Measurements from ENCODE around the gene GUF1.

The GUF1 gene

GRCh38 chr4:44678094-44679041 lies at the start of gene GUF1:
GUF1 (plus strand) TSS chr4:44678420; CDS start chr4:44678623, 203 bp downstream.
- Histone ChIP-seq H3K27ac (ENCODE audit: low read depth, low read length) (peak within 1 kb of the TSS; percentile 71), H3K9ac (ENCODE audit: low read depth in 1 of 2, low read length in 2 of 2) (peak within 1 kb of the TSS; percentile 92 to 97), H3K27me3 (ENCODE audit: control insufficient read depth in 1 of 2, insufficient read depth in 2 of 2, low read length in 2 of 2) (no peaks in the 10 kb centered on the region), H3K4me1 (ENCODE audit: control insufficient read depth in 1 of 2, insufficient read depth in 2 of 2, low read length in 2 of 2) (peaks cover 6 to 8% of the 10 kb centered on the region in 2 donors), H3K36me3 (ENCODE audit: control insufficient read depth in 1 of 2, insufficient read depth in 2 of 2, low read length in 2 of 2) (peaks cover under 1 to 14% of the 10 kb centered on the region in 2 donors), H3K9me3 (ENCODE audit: control insufficient read depth in 1 of 2, low read length in 2 of 2) (no peaks in the 10 kb centered on the region), H3K4me3 (ENCODE audit: low read depth in 1 of 2, low read length in 2 of 2) (peak within 1 kb of the TSS; percentile 94 to 97)

GRCh38 chr4:44629280-44629866 lies 48.8 kb upstream of the GUF1 start:
- Histone ChIP-seq H3K27me3 (ENCODE audit: control insufficient read depth in 1 of 2, insufficient read depth in 2 of 2, low read length in 2 of 2) (no peaks in the 10 kb centered on the region), H3K4me1 (ENCODE audit: control insufficient read depth in 1 of 2, insufficient read depth in 2 of 2, low read length in 2 of 2) (no peaks in the 10 kb centered on the region), H3K27ac (ENCODE audit: low read depth, low read length) (no peak overlapping the region), H3K4me3 (ENCODE audit: low read depth in 1 of 2, low read length in 2 of 2) (no peak overlapping the region), H3K9ac (ENCODE audit: low read depth in 1 of 2, low read length in 2 of 2) (no peak overlapping the region), H3K9me3 (ENCODE audit: control insufficient read depth in 1 of 2, low read length in 2 of 2) (no peaks in the 10 kb centered on the region), H3K36me3 (ENCODE audit: control insufficient read depth in 1 of 2, insufficient read depth in 2 of 2, low read length in 2 of 2) (no peaks in the 10 kb centered on the region)

GRCh38 chr4:44632089-44632488 lies 46.1 kb upstream of the GUF1 start:
- Histone ChIP-seq H3K36me3 (ENCODE audit: control insufficient read depth in 1 of 2, insufficient read depth in 2 of 2, low read length in 2 of 2) (no peaks in the 10 kb centered on the region), H3K4me1 (ENCODE audit: control insufficient read depth in 1 of 2, insufficient read depth in 2 of 2, low read length in 2 of 2) (no peaks in the 10 kb centered on the region), H3K9ac (ENCODE audit: low read depth in 1 of 2, low read length in 2 of 2) (no peak overlapping the region), H3K9me3 (ENCODE audit: control insufficient read depth in 1 of 2, low read length in 2 of 2) (no peaks in the 10 kb centered on the region), H3K4me3 (ENCODE audit: low read depth in 1 of 2, low read length in 2 of 2) (no peak overlapping the region), H3K27me3 (ENCODE audit: control insufficient read depth in 1 of 2, insufficient read depth in 2 of 2, low read length in 2 of 2) (no peaks in the 10 kb centered on the region), H3K27ac (ENCODE audit: low read depth, low read length) (no peak overlapping the region)

GRCh38 chr4:44632733-44633132 lies 45.5 kb upstream of the GUF1 start:
- Histone ChIP-seq H3K4me3 (ENCODE audit: low read depth in 1 of 2, low read length in 2 of 2) (no peak overlapping the region), H3K27me3 (ENCODE audit: control insufficient read depth in 1 of 2, insufficient read depth in 2 of 2, low read length in 2 of 2) (no peaks in the 10 kb centered on the region), H3K9me3 (ENCODE audit: control insufficient read depth in 1 of 2, low read length in 2 of 2) (no peaks in the 10 kb centered on the region), H3K4me1 (ENCODE audit: control insufficient read depth in 1 of 2, insufficient read depth in 2 of 2, low read length in 2 of 2) (no peaks in the 10 kb centered on the region), H3K27ac (ENCODE audit: low read depth, low read length) (no peak overlapping the region), H3K36me3 (ENCODE audit: control insufficient read depth in 1 of 2, insufficient read depth in 2 of 2, low read length in 2 of 2) (no peaks in the 10 kb centered on the region), H3K9ac (ENCODE audit: low read depth in 1 of 2, low read length in 2 of 2) (no peak overlapping the region)

GRCh38 chr4:44638091-44638490 lies 40.1 kb upstream of the GUF1 start:
- Histone ChIP-seq H3K4me1 (ENCODE audit: control insufficient read depth in 1 of 2, insufficient read depth in 2 of 2, low read length in 2 of 2) (no peaks in the 10 kb centered on the region), H3K9ac (ENCODE audit: low read depth in 1 of 2, low read length in 2 of 2) (no peak overlapping the region), H3K36me3 (ENCODE audit: control insufficient read depth in 1 of 2, insufficient read depth in 2 of 2, low read length in 2 of 2) (no peaks in the 10 kb centered on the region), H3K27me3 (ENCODE audit: control insufficient read depth in 1 of 2, insufficient read depth in 2 of 2, low read length in 2 of 2) (no peaks in the 10 kb centered on the region), H3K4me3 (ENCODE audit: low read depth in 1 of 2, low read length in 2 of 2) (no peak overlapping the region), H3K9me3 (ENCODE audit: control insufficient read depth in 1 of 2, low read length in 2 of 2) (peaks cover 0 to under 1% of the 10 kb centered on the region in 2 donors), H3K27ac (ENCODE audit: low read depth, low read length) (no peak overlapping the region)

GRCh38 chr4:44646151-44646550 lies 32.1 kb upstream of the GUF1 start:
- Histone ChIP-seq H3K36me3 (ENCODE audit: control insufficient read depth in 1 of 2, insufficient read depth in 2 of 2, low read length in 2 of 2) (no peaks in the 10 kb centered on the region), H3K4me3 (ENCODE audit: low read depth in 1 of 2, low read length in 2 of 2) (no peak overlapping the region), H3K27me3 (ENCODE audit: control insufficient read depth in 1 of 2, insufficient read depth in 2 of 2, low read length in 2 of 2) (no peaks in the 10 kb centered on the region), H3K27ac (ENCODE audit: low read depth, low read length) (no peak overlapping the region), H3K9ac (ENCODE audit: low read depth in 1 of 2, low read length in 2 of 2) (no peak overlapping the region), H3K9me3 (ENCODE audit: control insufficient read depth in 1 of 2, low read length in 2 of 2) (peaks cover 9 to 11% of the 10 kb centered on the region in 2 donors), H3K4me1 (ENCODE audit: control insufficient read depth in 1 of 2, insufficient read depth in 2 of 2, low read length in 2 of 2) (no peaks in the 10 kb centered on the region)

GRCh38 chr4:44651425-44651824 lies 26.8 kb upstream of the GUF1 start, which contains the start of gene YIPF7:
YIPF7 (minus strand) TSS chr4:44651625; CDS start chr4:44650100, 1,525 bp downstream.
- no peaks in the 10 kb centered on the region for H3K36me3 ChIP-seq (ENCODE audit: control insufficient read depth in 1 of 2, insufficient read depth in 2 of 2, low read length in 2 of 2)
- no peaks in the 10 kb centered on the region for H3K27me3 ChIP-seq (ENCODE audit: control insufficient read depth in 1 of 2, insufficient read depth in 2 of 2, low read length in 2 of 2)
- H3K27ac ChIP-seq (ENCODE audit: low read depth, low read length) = no peak within 1 kb of the TSS
- no peaks in the 10 kb centered on the region for H3K9me3 ChIP-seq (ENCODE audit: control insufficient read depth in 1 of 2, low read length in 2 of 2)
- H3K4me3 ChIP-seq (ENCODE audit: low read depth in 1 of 2, low read length in 2 of 2) = no peak within 1 kb of the TSS
- no peak within 1 kb of the TSS for H3K9ac ChIP-seq (ENCODE audit: low read depth in 1 of 2, low read length in 2 of 2)
- no peaks in the 10 kb centered on the region for H3K4me1 ChIP-seq (ENCODE audit: control insufficient read depth in 1 of 2, insufficient read depth in 2 of 2, low read length in 2 of 2)

GRCh38 chr4:44652002-44652401 lies 26.2 kb upstream of the GUF1 start:
- no peaks in the 10 kb centered on the region for H3K27me3 ChIP-seq (ENCODE audit: control insufficient read depth in 1 of 2, insufficient read depth in 2 of 2, low read length in 2 of 2)
- no peak overlapping the region for H3K9ac ChIP-seq (ENCODE audit: low read depth in 1 of 2, low read length in 2 of 2)
- no peak overlapping the region for H3K27ac ChIP-seq (ENCODE audit: low read depth, low read length)
- no peaks in the 10 kb centered on the region for H3K4me1 ChIP-seq (ENCODE audit: control insufficient read depth in 1 of 2, insufficient read depth in 2 of 2, low read length in 2 of 2)
- no peak overlapping the region for H3K4me3 ChIP-seq (ENCODE audit: low read depth in 1 of 2, low read length in 2 of 2)
- H3K36me3 ChIP-seq (ENCODE audit: control insufficient read depth in 1 of 2, insufficient read depth in 2 of 2, low read length in 2 of 2) = no peaks in the 10 kb centered on the region
- no peaks in the 10 kb centered on the region for H3K9me3 ChIP-seq (ENCODE audit: control insufficient read depth in 1 of 2, low read length in 2 of 2)

- no peak overlapping the region for H3K4me3 ChIP-seq (ENCODE audit: low read depth in 1 of 2, low read length in 2 of 2)
- H3K9me3 ChIP-seq (ENCODE audit: control insufficient read depth in 1 of 2, low read length in 2 of 2) = no peaks in the 10 kb centered on the region
- no peaks in the 10 kb centered on the region for H3K36me3 ChIP-seq (ENCODE audit: control insufficient read depth in 1 of 2, insufficient read depth in 2 of 2, low read length in 2 of 2)
- no peaks in the 10 kb centered on the region for H3K27me3 ChIP-seq (ENCODE audit: control insufficient read depth in 1 of 2, insufficient read depth in 2 of 2, low read length in 2 of 2)
- no peak overlapping the region for H3K27ac ChIP-seq (ENCODE audit: low read depth, low read length)
- H3K9ac ChIP-seq (ENCODE audit: low read depth in 1 of 2, low read length in 2 of 2) = no peak overlapping the region
- H3K4me1 ChIP-seq (ENCODE audit: control insufficient read depth in 1 of 2, insufficient read depth in 2 of 2, low read length in 2 of 2) = no peaks in the 10 kb centered on the region
Observed at GRCh38 chr4:44660396-44660795, 17.8 kb upstream of the GUF1 start.

- Histone ChIP-seq H3K27me3 (ENCODE audit: control insufficient read depth in 1 of 2, insufficient read depth in 2 of 2, low read length in 2 of 2) (no peaks in the 10 kb centered on the region), H3K4me1 (ENCODE audit: control insufficient read depth in 1 of 2, insufficient read depth in 2 of 2, low read length in 2 of 2) (no peaks in the 10 kb centered on the region), H3K9me3 (ENCODE audit: control insufficient read depth in 1 of 2, low read length in 2 of 2) (no peaks in the 10 kb centered on the region), H3K9ac (ENCODE audit: low read depth in 1 of 2, low read length in 2 of 2) (no peak overlapping the region), H3K4me3 (ENCODE audit: low read depth in 1 of 2, low read length in 2 of 2) (no peak overlapping the region), H3K27ac (ENCODE audit: low read depth, low read length) (no peak overlapping the region), H3K36me3 (ENCODE audit: control insufficient read depth in 1 of 2, insufficient read depth in 2 of 2, low read length in 2 of 2) (no peaks in the 10 kb centered on the region)
Observed at GRCh38 chr4:44661940-44662622, 16.1 kb upstream of the GUF1 start.

All from duodenal mucosa (tissue), 2 donors.